HG02763 (cell line): ENCODE data around the gene PUS7.
"Not testable (repeated sequence)": the region's sequence is repeated elsewhere in the genome, so short reads cannot be mapped to it uniquely, and the experiment has no call there.

Experiments used
- ATAC-seq: cut with Tn5 transposase; IDR thresholded peaks from one replicate; pipeline ENCODE4 v1.9.1; 2021; ENCODE audit warnings: mild to moderate bottlenecking, moderate library complexity; ENCODE audit not compliant: unreplicated experiment

Gene PUS7

DNA sequence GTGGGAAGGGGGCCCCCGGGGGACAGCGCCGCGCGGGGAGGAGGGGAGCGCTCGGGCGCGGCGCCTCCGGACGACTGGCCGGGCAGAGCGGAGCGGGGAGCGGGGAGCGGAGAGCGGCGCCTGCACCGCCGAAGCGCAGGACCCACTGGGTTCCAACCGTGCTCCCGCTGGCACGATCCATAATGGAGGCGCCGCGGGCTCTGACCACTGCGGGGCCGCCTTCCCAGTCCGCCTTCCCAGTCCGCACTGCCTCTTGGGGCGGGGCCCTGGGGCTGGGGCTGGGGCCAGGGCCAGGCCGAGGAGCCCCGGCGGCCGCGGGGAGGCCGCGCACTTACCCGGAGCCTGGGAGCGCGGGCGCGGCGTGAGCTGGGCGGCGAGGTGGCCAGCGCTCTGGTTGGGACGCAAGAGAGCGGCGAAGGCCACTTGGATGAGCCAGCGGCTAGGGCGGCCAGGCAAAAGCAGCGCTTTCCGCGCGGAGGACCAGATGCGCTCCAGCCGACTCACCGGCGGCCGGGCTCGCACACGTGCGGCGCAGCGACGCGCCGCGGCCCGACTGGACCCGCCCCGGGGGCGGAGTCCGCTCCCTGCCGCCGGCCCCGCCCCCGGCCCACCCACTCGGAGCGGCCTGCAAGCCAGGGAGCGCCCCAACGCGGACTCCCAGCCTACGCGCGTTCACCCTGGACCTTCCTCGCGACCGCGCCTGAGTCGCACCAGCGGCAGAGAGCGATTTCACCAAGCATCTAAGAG is at the start of gene PUS7:
TSS of gene PUS7 (minus strand) at position 555 of the 747 bp plus-strand sequence. CDS start 13,759 bp downstream, outside the sequence.
- ATAC-seq = peak; percentile 85

DNA sequence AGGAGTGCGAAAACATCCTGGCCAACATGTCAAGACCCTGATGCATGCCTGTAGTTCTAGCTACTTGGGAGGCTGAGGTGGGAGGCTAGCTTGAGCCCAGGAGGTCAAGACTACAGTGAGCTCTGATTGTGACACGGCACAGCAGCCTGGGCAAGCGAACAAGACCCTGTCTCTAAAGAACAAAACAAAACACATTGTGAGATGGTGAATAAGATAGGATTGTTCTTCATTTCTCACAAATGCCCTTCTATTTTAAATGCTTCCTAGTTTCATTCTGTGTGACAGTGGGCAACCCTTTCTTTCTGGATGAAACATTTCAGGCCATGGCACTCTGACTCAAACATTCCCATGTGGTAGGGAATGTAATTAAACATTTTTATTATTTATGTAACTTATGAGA is 45.8 kb upstream of the PUS7 start:
- no peak for ATAC-seq

DNA sequence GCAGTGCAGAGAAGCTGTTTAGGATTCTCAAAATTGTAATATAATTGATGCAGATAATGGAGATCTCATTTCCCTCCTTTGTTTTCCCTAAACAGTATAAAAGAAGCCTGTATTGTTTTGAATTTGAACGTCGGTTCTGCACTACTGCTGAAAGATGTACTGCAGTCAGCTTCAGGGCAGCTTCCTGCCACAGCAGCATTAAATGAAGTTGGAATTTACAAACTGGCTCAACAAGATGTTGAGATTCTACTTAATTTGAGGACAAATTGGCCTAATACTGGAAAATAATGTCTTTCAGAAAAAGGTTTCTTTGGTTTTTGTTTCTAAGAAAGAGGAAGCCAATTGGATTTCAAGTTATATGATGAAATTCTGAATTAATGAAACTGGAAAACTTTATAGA is 45.0 kb upstream of the PUS7 start:
- ATAC-seq = no peak

- ATAC-seq = no peak
These were observed 43.1 kb upstream of the PUS7 start for GRCh38 chr7:105565190-105565589.

DNA sequence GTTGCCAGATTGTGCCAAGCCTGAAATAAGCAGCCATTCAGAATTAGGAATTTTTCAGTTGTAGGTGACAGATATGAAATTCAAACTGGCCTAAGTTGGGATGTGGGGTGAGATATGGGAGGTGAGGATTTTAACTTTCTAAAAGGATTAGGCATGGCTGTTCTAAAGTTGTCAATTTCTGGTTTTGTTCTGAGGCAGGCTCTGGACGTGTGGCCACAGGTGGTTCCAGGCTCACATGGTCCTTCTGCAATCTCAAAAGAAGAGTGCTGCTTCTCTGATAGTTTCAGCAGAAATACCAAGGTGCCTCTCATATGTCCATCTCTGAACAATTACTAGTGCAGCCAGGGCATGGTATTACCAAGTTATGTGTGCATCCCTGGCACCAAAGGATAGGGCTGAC is 37.9 kb upstream of the PUS7 start:
- no peak for ATAC-seq

DNA sequence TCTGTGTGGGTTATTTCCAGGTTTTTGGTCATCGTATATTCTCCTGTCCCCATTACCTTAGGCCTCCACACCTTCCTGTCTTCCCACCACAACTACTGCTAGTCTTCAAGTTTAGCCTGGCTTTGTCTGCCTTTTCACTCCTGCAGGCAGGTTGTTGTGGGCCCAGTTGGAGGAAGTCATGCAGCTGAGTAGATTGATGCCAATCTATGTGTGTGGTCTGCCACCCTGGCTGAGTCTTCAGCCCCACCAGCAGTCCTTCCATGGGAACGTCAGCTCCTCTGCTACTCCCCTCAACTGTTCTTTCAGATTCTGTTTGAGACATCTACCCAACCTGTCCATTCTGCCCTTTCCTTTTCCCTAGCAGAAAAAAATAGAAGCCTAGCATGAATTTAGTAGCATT is 16.3 kb upstream of the PUS7 start:
- ATAC-seq = no peak

DNA sequence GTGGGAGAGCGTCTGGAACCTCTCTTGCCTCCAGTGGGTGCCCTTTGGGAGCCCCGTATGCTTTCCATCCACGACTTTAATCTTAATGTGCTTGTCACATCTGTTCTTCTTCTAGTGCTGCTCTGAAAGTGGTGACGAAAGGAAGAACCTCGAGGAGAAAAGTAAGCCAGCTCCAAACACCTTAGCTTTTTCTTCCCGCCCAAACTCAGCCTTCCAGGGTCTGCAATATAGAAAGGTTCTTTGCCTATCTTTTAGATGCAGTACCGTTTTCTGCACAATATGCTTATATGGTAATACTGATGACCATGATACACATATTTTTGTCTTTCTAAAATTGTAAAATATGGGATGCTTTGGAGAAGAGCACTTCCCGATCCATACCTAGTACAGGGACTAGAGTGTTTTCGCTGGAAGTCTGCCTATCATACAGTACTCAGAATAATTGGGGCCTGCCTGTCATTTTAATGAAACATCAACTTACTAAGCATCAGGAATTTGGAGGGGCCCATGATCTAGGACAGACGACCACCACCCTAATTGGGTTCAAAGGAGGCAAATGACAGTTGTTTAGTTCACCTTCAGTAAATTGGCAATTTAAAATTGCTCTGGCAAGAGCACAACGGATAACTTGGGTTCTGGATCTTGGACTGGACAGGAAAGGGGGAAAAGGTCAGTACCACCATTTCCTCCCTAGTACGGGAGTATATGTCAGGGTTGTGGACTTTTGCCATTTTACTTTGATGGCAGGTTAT is 10.8 kb upstream of the PUS7 start:
- ATAC-seq = no peak

DNA sequence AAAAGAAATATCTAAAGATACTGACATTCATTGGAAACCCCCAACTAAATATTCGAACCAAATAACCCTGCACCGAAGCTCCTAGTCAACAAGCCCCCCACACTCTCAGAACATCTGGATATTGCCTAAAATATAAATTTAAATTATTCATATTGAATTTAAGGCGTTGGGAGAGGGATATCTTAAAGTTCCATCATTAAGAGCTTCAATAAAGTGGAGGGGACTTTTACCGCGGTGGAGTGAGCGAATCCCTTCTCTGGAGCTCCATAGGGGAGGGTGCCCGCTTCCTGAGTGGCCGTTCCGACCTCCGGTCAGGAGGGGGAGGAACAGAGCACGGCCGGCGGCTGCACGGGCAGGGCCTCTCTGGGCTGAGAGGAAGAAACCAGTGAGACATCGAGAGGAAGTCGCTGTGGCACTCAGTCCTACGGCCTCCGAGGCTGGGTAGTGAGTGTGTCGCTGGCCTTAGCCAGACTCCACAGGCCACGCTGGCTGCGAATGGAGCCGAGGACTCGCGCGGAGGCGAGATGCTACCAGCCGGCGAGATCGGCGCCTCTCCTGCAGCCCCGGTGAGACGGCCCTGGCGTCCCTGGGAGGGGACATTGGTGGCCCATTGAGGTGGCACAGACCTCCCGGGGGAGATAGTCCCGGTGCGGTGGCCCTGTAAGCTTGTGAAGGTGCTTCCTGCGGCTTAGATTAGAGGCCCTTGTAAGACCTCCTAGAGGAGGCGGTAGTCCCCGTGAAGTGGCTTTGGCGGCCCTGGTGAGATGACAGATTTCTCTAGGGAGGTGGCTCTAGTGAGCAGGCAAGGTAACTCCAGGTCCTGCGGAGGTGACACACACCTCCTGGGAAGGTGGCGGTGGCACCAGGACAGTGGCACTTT is 10.0 kb upstream of the PUS7 start, which contains the start of gene RINT1:
TSS of gene RINT1 (plus strand) at position 410 of the 880 bp plus-strand sequence. CDS start at position 525, 115 bp downstream.
- peak; percentile 95 for ATAC-seq

GRCh38 chr7:105530546-105530945 is 8.5 kb upstream of the PUS7 start:
- ATAC-seq = no peak

DNA sequence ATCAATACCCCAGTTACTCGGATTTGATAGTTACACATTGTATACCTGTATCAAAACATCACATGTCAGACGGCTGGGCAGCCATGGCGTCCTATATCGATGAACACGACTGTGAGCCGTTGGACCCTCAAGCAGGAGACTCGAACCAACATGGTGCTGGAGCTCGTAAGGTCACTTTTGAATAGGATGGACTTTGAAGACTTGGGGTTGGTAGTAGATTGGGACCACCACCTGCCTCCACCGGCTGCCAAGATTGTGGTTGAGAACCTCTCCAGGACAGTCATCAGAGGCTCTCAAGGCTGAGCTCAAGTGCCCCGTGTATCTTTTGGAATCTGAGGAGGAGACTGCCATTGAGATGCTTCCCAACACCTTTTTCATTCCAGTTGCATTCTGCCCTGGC is 8.1 kb upstream of the PUS7 start:
- no peak for ATAC-seq

- not testable (repeated sequence) for ATAC-seq
These were observed 5.7 kb upstream of the PUS7 start for GRCh38 chr7:105527737-105528136.

- ATAC-seq = no peak
These were observed 2.8 kb upstream of the PUS7 start for GRCh38 chr7:105524840-105525239.

GRCh38 chr7:105524423-105524822 is 2.4 kb upstream of the PUS7 start:
- ATAC-seq = not testable (repeated sequence)

- ATAC-seq = peak; percentile 33
These were observed 899 bp downstream of the PUS7 start for GRCh38 chr7:105521027-105521716.

DNA sequence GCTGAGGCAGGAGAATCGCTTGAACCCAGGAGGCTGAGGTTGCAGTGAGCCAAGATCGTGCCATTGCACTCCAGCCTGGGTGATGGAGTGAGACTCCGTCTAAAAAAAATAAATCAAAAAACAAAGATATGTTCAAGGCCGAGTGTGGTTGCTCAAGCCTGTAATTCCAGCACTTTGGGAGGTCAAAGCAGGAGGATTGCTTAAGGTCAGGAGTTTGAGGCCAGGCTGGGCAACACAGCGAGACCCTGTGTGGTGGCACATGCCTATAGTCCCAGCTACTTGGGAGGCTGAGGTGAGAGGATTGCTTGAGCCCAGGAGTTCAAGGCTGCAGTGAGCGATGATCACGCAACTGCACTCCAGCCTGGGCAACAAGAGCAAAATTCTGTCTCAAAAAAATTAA is 1.5 kb downstream of the PUS7 start:
- not testable (repeated sequence) for ATAC-seq

- ATAC-seq = no peak
These were observed 2.7 kb downstream of the PUS7 start for GRCh38 chr7:105519353-105519752.

DNA sequence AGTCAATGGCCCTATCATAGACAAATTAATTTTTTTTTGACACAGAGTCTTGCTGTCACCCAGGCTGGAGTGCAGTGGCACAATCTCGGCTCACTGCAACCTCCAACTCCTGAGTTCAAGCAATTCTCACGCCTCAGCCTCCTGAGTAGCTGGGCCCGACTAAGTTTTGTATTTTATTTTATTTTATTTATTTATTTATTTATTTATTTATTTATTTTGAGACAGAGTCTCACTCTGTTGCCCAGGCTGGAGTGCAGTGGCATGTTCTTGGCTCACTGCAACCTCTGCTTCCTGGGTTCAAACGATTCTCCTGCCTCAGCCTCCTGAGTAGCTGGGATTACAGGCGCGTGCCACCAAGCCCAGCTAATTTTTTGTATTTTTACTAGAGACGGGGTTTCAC is 6.5 kb downstream of the PUS7 start:
- ATAC-seq = not testable (repeated sequence)

GRCh38 chr7:105512926-105513526 is 9.0 kb downstream of the PUS7 start:
- no peak for ATAC-seq

DNA sequence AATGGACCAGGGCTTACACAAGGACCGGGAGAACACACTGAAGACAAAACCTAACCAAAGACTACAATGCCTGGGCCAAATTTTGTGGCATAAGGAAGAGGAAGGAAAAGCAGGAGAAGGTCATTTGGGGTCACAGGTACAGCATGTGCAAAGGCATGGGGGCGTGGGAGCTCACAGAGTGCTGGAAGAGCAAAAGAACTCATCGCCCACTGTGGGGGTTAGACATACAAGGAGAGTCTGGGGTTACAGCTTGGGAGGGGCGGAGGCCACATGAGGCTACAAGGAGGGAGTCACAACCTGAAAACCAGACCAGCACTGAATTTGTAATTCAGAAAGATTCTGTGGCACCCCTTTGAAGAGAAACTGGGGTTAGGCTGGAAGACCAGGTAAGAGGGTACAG is 9.7 kb downstream of the PUS7 start:
- ATAC-seq = no peak

DNA sequence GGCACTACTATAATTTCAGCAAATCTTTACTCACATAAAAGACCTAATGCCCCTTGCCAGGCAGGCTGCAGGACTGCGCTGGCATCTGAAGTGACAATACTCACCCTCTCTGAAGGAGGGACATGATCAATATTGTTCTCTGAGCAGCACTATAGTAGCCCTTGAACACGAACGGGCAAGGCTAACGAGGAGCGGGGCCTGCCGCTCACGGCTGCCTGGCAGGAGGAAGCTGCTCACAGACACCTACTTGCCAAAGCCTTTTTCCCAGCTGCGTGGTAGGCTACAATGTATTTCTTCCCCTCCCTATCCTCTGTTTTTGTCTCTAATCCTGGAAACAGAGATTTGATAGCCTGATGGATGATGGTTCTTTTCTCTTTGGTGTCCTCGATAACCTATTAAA is 19.9 kb downstream of the PUS7 start:
- ATAC-seq = no peak
